HAP-1 (cell line): ENCODE data around the gene GABRD.

Experiments used
- DNase-seq, 2 experiments: peaks; one replicate each; pipeline ENCODE4 v3.0.0-alpha.2; 2016 to 2020; ENCODE audit warnings: low spot score in 2 of 2
- H3K27me3 ChIP-seq: fragments of 250-450 bp; sonication (Bioruptor Pico); 2 replicates; pipeline ENCODE4 v1.5.1; 2020; ENCODE audit warnings: low read depth, mild to moderate bottlenecking, moderate library complexity
- H3K36me3 ChIP-seq: fragments of 250-450 bp; sonication (Bioruptor Pico); replicated peaks from 2 replicates; pipeline ENCODE4 v1.5.1; 2020; ENCODE audit warnings: mild to moderate bottlenecking
- H3K4me1 ChIP-seq: fragments of 250-450 bp; sonication (Bioruptor Pico); 2 replicates; pipeline ENCODE4 v1.5.1; 2020; ENCODE audit warnings: mild to moderate bottlenecking
- H3K4me3 ChIP-seq: fragments of 250-450 bp; sonication (Bioruptor Pico); 2 replicates; pipeline ENCODE4 v1.5.1; 2020; ENCODE audit warnings: mild to moderate bottlenecking, moderate library complexity
- H3K9me3 ChIP-seq: fragments of 250-450 bp; sonication (Bioruptor Pico); 2 replicates; pipeline ENCODE4 v1.5.1; 2020; ENCODE audit warnings: mild to moderate bottlenecking, moderate library complexity
- in situ Hi-C: fragments of 300-500 bp; cut with MboI; formaldehyde crosslinking; loops from 3 replicates; pipeline ENCODE4 v1.14.3; 2020; ENCODE audit warnings: low sequenced_read_pairs, inconsistent platforms, mixed read lengths

GABRD gene

DNA sequence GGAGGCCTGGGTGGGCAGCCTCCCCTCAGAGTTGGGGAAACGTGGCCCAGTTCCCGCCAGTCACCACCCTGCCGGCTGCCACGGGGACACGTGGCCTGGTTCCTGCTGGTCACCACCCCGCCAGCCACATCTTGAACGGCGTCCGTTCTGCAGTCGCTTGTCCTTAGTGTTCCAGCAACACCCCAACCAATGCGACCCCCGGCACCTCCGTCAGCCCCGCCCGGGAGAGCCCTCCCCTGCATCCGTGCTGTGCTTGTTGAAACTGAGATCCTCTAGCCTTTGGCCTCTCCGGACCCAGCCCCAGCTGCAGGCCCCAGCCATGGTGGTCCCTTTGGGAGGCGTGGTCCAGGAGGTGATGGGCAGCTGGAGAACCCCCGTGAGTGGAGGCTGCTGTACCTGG, 49.8 kb downstream of the GABRD start:
- no peaks in the 10 kb centered on the region; the same call in 1 of the 2 replicates for H3K36me3 ChIP-seq
- no peaks in the 10 kb centered on the region for H3K9me3 ChIP-seq
- no peaks in the 10 kb centered on the region for H3K27me3 ChIP-seq
- DNase-seq: no peak
- in situ Hi-C loops: no loop called here
- no peak overlapping the region for H3K4me3 ChIP-seq
- no peaks in the 10 kb centered on the region for H3K4me1 ChIP-seq

DNA sequence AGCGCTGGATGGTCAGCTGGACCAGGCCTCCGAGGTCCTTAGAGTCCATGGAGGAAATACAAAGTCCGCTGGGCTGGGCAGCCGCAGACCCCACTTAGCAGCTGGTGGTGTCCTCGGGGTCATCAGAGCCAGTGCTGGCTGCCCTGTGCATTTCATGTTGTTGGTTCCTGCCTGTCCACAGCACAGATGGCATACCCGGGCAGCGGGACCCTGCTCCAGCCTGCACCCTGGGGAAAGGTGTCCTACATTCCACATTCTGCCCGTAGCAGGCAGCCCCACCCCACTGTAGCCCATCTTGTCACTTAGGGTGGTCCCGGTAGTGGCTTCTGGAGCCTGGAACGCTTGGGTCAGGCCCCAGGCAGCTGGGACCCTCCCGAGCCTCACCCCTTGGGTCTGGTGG, 50.9 kb downstream of the GABRD start:
- H3K4me3 ChIP-seq: no peak overlapping the region
- no peaks in the 10 kb centered on the region; the same call in 1 of the 2 replicates for H3K36me3 ChIP-seq
- H3K27me3 ChIP-seq: no peaks in the 10 kb centered on the region
- in situ Hi-C loops: no loop called here
- H3K4me1 ChIP-seq: no peaks in the 10 kb centered on the region
- no peak for DNase-seq
- no peaks in the 10 kb centered on the region for H3K9me3 ChIP-seq

DNA sequence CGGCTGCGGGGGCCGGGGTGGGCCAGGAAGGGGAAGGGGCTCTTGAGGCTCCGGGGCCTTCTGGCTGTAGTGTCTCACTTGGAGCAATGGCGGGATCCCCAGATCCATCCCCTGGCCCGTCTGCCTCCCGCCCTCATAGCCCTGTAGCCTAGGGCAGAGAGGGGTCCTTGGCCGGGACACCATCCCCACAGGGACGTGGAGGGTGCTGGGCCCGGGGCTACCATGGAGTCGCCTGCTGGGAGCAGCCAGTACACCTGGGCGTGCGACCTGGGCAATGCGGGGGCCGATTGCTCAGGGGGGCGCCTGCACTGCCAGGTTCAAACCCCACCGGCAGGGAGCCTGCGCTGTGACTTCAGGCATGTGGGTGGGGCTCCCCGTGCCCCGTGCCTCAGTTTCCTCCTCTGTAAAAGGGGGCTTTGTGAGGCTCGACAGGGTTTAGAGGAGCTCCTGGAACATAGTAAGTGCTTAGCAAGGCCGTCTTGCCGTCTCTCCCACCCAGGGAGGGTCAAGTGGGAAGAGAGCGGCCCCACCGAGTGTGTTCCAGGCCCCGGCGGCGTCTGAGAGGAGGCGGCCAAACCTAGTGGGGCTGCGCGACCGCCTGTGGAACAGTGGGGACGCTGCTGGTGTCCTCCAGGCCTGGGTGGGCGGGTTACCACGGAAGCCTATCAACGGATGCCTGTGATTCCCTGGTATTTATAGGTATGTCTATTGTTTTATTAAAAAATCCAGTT, 51.8 kb downstream of the GABRD start:
- Histone ChIP-seq H3K27me3 (no peaks in the 10 kb centered on the region), H3K4me1 (no peaks in the 10 kb centered on the region), H3K4me3 (no peak overlapping the region), H3K36me3 (no peaks in the 10 kb centered on the region; the same call in 1 of the 2 replicates), H3K9me3 (no peaks in the 10 kb centered on the region)
- in situ Hi-C loops: no loop called here
- DNase-seq: no peak

GRCh38 chr1:2072109-2072806, 53.1 kb downstream of the GABRD start:
- no peak for DNase-seq
- H3K4me1 ChIP-seq: no peaks in the 10 kb centered on the region
- in situ Hi-C loops: no loop called here
- no peaks in the 10 kb centered on the region for H3K36me3 ChIP-seq
- no peaks in the 10 kb centered on the region for H3K27me3 ChIP-seq
- H3K9me3 ChIP-seq: no peaks in the 10 kb centered on the region
- no peak overlapping the region for H3K4me3 ChIP-seq

DNA sequence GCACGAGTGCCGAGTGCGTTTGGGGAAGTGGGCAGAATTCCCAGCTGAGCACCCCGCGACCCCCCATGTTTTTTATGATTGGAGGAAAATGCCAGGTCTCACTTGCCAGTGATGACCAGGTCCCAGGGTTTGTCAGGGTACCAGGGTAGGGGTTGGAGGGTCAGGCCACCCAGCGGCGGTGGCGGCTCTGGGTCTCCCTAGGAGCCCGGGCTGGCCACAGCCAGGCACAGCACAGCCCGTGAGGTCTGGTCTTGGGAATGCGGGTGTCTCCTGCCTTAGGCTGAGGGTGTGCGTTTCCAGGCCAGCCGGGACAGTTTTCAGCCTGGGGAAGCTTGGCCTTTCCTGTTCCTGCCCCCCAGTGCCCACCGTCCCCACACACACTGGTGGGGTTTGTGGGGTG, 53.7 kb downstream of the GABRD start:
- DNase-seq: no peak
- Histone ChIP-seq H3K9me3 (peaks cover 6% of the 10 kb centered on the region), H3K36me3 (no peaks in the 10 kb centered on the region), H3K4me3 (no peak overlapping the region), H3K4me1 (no peaks in the 10 kb centered on the region), H3K27me3 (no peaks in the 10 kb centered on the region)
- in situ Hi-C loops: no loop called here

- no peak overlapping the region for H3K4me3 ChIP-seq
- peaks cover 10% of the 10 kb centered on the region for H3K9me3 ChIP-seq
- no peaks in the 10 kb centered on the region for H3K36me3 ChIP-seq
- no peaks in the 10 kb centered on the region for H3K4me1 ChIP-seq
- no peaks in the 10 kb centered on the region for H3K27me3 ChIP-seq
- in situ Hi-C loops: no loop called here
- no peak for DNase-seq
These were observed 54.5 kb downstream of the GABRD start for GRCh38 chr1:2073382-2074230.

DNA sequence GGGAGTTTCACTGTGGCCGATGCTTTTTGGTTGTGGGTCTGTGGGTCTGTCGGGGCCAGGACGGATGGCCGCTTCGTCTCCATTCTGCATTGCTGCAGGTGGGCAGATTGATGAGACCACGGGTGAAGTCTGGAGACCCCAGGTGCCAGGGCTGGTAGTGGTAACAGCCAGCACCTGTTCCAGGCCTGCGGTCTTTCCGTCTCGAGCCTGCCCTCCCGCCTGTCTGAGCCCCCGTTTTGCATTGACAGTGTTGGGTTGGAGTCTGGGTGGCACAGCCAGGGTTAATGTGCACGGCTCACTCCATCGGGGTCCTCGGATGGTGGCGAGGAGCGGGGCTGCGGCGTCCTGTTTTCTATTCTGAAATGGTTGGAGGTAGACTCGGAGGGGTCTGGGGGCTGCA, 55.3 kb downstream of the GABRD start:
- in situ Hi-C loops: no loop called here
- Histone ChIP-seq H3K36me3 (no peaks in the 10 kb centered on the region), H3K4me3 (no peak overlapping the region)

DNA sequence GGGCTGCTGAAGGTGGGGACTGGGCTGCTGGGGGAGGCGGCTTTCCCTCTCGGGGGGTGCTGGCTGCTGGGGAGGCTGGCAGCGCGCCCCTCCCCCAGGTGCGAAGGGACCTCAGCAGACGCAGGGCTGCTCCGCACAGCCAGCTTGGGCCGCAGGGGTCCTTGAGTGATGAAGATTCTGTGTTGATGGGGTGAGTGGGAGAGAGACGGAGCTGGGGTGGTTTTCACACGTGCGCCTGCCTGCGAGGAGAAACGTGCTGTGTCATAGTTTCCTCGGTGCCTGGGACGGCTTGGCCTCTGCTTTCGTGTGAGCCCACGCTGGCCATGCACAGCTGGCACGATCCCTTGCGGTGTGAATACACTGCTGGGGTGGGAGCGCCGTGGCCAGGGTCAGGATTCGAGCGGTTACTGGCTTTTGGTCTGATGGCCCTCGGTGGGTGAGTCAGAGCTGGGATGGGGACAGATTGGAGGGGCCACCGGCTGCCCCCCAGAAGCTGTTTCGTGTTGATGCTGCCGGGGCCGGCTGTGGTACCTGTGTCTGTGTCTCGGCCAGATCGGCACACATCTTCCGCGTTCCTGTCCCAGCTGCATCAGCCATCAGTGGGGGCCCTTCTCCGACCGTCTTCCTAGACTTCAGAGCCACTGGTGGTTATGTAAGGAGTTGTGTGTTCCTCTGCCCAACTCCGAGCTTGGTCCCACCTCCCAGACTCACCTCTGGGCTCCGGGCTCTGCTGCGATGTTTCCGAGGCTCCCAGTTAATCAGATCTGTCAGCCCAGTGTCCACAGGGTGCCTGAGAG, 56.0 kb downstream of the GABRD start:
- DNase-seq: no peak
- Histone ChIP-seq H3K4me1 (no peaks in the 10 kb centered on the region), H3K9me3 (peaks cover 10% of the 10 kb centered on the region), H3K4me3 (no peak overlapping the region), H3K36me3 (no peaks in the 10 kb centered on the region), H3K27me3 (no peaks in the 10 kb centered on the region)
- in situ Hi-C loops: no loop called here

More for the DNA sequence above, 55.3 kb downstream of the GABRD start:
- H3K4me1 ChIP-seq: no peaks in the 10 kb centered on the region
- peaks cover 10% of the 10 kb centered on the region for H3K9me3 ChIP-seq
- no peaks in the 10 kb centered on the region for H3K27me3 ChIP-seq
- no peak for DNase-seq

DNA sequence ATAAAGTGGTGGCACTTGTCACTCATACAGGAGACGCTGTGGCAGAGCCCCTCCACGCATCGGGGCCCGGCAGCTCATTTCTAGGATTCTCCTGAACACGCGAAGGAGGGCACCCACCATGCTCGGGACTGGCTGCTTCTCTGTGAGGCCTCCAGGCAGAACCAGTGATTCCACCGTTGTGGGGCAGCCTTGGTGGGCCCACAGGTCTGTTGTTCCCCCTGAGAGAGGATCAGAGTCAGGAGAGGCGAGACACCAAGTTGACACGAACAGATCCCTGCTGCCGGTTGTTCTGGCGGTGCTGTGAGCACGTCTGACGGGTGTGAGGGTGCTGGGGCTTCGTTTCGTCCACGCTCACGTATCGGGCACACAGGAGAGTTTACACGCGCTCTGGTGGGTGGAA, 57.7 kb downstream of the GABRD start:
- no peaks in the 10 kb centered on the region for H3K4me1 ChIP-seq
- H3K36me3 ChIP-seq: no peaks in the 10 kb centered on the region
- H3K4me3 ChIP-seq: no peak overlapping the region
- DNase-seq: no peak
- no peaks in the 10 kb centered on the region for H3K27me3 ChIP-seq
- in situ Hi-C loops: no loop called here
- peaks cover 10% of the 10 kb centered on the region for H3K9me3 ChIP-seq

- Histone ChIP-seq H3K4me3 (no peak overlapping the region), H3K4me1 (no peaks in the 10 kb centered on the region), H3K36me3 (no peaks in the 10 kb centered on the region), H3K9me3 (peaks cover 10% of the 10 kb centered on the region), H3K27me3 (no peaks in the 10 kb centered on the region)
- no peak for DNase-seq
- in situ Hi-C loops: no loop called here
These were observed 59.0 kb downstream of the GABRD start for GRCh38 chr1:2078170-2078569.

- Histone ChIP-seq H3K27me3 (no peaks in the 10 kb centered on the region), H3K36me3 (no peaks in the 10 kb centered on the region)
- in situ Hi-C loops: no loop called here
These were observed 60.4 kb downstream of the GABRD start for GRCh38 chr1:2079396-2080085.

GRCh38 chr1:2080140-2080539, 61.0 kb downstream of the GABRD start:
- H3K9me3 ChIP-seq: peaks cover 10% of the 10 kb centered on the region
- H3K4me3 ChIP-seq: no peak overlapping the region
- no peaks in the 10 kb centered on the region for H3K27me3 ChIP-seq
- no peaks in the 10 kb centered on the region for H3K36me3 ChIP-seq
- no peaks in the 10 kb centered on the region for H3K4me1 ChIP-seq
- no peak for DNase-seq
- in situ Hi-C loops: no loop called here

More at GRCh38 chr1:2079396-2080085, 60.4 kb downstream of the GABRD start:
- peaks cover 10% of the 10 kb centered on the region for H3K9me3 ChIP-seq
- DNase-seq: no peak
- H3K4me3 ChIP-seq: no peak overlapping the region
- no peaks in the 10 kb centered on the region for H3K4me1 ChIP-seq
